KMS-11 (cell line): ENCODE data around the gene EPHB2.

Experiments used
- H2AFZ ChIP-seq: fragments of 200-600 bp; sonication (generic); 2 replicates; pipeline ENCODE4 v1.6.1; 2016; ENCODE audit warnings: antibody characterized with exemption, mixed run types, low read depth
- H3K27ac ChIP-seq: fragments of 200-600 bp; sonication (generic); 2 replicates; pipeline ENCODE4 v1.6.1; 2016; ENCODE audit warnings: mild to moderate bottlenecking, mixed run types
- H3K27me3 ChIP-seq: fragments of 200-600 bp; sonication (generic); 2 replicates; pipeline ENCODE4 v1.6.1; 2017; ENCODE audit warnings: mild to moderate bottlenecking, low read depth, mixed run types, moderate library complexity; ENCODE audit not compliant: insufficient read depth
- H3K36me3 ChIP-seq: fragments of 200-600 bp; sonication (generic); 2 replicates; pipeline ENCODE4 v1.6.1; 2017; ENCODE audit warnings: mild to moderate bottlenecking, mixed run types; ENCODE audit not compliant: insufficient read depth
- H3K4me1 ChIP-seq: fragments of 200-600 bp; sonication (generic); 2 replicates; pipeline ENCODE4 v1.6.1; 2016; ENCODE audit warnings: mild to moderate bottlenecking, low read depth, mixed run types; ENCODE audit not compliant: poor library complexity, severe bottlenecking
- H3K4me2 ChIP-seq: fragments of 200-600 bp; sonication (generic); 2 replicates; pipeline ENCODE4 v1.7.0; 2016; ENCODE audit warnings: mild to moderate bottlenecking, mixed run types
- H3K4me3 ChIP-seq: fragments of 200-600 bp; sonication (generic); IDR thresholded peaks from 2 replicates; pipeline ENCODE4 v1.6.1; 2017; ENCODE audit warnings: low read depth, low read length, mixed read lengths; ENCODE audit not compliant: insufficient read depth
- H3K79me2 ChIP-seq: fragments of 200-600 bp; sonication (generic); 2 replicates; pipeline ENCODE4 v1.6.1; 2016; ENCODE audit warnings: low read depth, mixed run types; ENCODE audit not compliant: insufficient read depth
- H3K9ac ChIP-seq: fragments of 200-600 bp; sonication (generic); 2 replicates; pipeline ENCODE4 v1.6.1; 2016; ENCODE audit warnings: mild to moderate bottlenecking, mixed run types
- H4K20me1 ChIP-seq: fragments of 200-600 bp; sonication (generic); 2 replicates; pipeline ENCODE4 v1.6.1; 2016; ENCODE audit warnings: mild to moderate bottlenecking, mixed run types; ENCODE audit not compliant: insufficient read depth
- TF ChIP-seq, protein P1 (sequence below): fragments of 200-600 bp; sonication (generic); conservative IDR thresholded peaks from 2 replicates; pipeline ENCODE4 v1.6.1; 2017; ENCODE audit warnings: low read depth, mild to moderate bottlenecking, antibody characterized with exemption, low read length, moderate library complexity, mixed read lengths

The EPHB2 gene

DNA sequence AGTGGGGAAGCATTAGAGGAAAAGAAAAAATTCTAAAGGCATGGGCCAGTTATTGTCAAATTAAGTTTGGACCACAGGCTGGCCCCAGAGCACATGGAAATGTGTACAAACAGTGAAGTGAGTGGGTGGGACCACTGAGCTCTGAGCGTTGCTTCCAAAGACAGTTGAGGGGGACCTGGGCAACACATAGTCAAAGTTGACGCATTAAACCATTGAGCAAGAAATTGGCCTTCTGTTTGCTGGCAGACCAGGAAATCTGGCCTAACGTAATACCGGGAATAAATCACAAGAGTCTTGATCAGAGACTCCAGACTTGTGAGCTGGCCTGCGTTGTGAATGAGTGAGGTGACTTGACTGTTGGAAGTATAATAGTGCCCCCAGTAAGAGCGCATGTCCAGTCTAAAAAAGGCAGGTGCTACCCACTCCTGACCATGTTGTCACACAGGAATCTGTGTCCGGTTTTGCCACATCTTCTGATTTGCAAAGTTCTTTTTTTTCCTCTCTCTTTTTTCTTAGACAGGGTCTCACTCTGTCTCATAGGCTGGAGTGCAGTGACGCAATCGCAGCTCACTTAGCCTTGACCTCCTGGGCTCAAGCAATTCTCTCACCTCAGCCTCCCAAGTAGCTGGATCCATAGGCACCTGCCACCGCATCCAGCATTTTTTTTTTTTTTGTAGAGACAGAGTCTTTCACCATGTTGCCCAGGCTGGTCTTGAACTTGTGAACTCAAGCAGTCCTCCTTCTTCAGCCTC is 10.7 kb downstream of the EPHB2 start:
- Histone ChIP-seq H3K27ac (no peak overlapping the region), H3K36me3 (no peaks in the 10 kb centered on the region), H3K9ac (no peak overlapping the region), H3K4me1 (no peaks in the 10 kb centered on the region), H3K27me3 (peaks cover 83% of the 10 kb centered on the region), H3K79me2 (no peaks in the 10 kb centered on the region), H3K4me2 (no peak overlapping the region), H4K20me1 (no peaks in the 10 kb centered on the region), H3K4me3 (no peak overlapping the region), H2AFZ (no peak overlapping the region)
- TF ChIP-seq, protein P1, sequence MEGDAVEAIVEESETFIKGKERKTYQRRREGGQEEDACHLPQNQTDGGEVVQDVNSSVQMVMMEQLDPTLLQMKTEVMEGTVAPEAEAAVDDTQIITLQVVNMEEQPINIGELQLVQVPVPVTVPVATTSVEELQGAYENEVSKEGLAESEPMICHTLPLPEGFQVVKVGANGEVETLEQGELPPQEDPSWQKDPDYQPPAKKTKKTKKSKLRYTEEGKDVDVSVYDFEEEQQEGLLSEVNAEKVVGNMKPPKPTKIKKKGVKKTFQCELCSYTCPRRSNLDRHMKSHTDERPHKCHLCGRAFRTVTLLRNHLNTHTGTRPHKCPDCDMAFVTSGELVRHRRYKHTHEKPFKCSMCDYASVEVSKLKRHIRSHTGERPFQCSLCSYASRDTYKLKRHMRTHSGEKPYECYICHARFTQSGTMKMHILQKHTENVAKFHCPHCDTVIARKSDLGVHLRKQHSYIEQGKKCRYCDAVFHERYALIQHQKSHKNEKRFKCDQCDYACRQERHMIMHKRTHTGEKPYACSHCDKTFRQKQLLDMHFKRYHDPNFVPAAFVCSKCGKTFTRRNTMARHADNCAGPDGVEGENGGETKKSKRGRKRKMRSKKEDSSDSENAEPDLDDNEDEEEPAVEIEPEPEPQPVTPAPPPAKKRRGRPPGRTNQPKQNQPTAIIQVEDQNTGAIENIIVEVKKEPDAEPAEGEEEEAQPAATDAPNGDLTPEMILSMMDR: no peak

DNA sequence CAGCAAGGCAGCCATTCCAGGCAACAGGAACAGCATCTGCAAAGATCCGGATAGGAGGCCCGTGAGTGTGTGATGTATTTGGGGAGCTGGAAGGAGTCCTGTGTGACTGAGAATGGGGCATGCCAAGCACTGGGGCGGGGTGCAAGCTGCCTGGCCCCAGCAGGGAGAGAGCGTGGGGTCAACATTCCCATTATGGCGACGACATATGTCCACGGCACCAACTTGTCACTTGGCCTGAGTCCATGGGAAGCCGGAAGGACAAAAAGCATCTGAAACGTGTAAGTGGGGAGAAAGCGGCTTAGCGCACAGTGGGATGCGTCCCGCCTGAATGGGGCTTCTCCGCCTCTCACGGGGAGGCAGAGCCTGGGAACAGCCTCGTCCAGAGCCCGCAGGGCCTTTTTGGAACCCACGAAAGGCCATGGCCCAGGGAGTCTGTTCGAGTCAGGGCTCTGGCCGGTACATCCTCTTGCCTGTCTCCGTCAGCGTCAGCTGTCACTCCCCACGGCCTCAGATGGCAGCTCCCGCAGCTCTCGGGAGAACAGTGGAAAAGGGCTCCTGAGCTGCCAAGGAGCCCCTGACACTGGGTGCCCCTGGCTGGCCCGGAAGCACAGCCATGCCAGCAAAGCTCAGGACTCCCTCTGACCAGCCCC is 12.4 kb downstream of the EPHB2 start:
- Histone ChIP-seq H3K27ac (no peak overlapping the region), H3K4me1 (no peaks in the 10 kb centered on the region), H3K4me2 (no peak overlapping the region), H3K36me3 (no peaks in the 10 kb centered on the region), H3K27me3 (peaks cover 83% of the 10 kb centered on the region), H3K4me3 (no peak overlapping the region), H2AFZ (no peak overlapping the region), H3K79me2 (no peaks in the 10 kb centered on the region), H3K9ac (no peak overlapping the region), H4K20me1 (no peaks in the 10 kb centered on the region)
- TF ChIP-seq, protein P1: no peak

DNA sequence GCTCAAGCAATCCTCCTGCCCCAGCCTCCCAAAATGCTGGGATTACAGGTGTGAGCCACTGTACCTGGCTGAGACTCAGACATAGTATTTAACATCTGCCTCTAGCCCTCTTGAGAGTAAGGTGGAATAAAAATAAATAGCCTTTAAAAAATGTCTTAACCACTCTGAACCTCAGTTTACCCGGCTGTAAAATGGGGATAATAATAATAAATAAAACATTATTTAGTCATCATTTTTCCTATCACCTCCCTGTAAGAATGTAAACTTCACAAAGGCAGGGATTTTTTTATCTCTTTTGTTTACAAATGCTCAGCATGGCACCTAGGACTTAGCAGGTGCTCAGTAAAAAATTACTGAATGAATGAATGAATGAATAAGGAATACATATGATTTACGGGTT is 17.2 kb downstream of the EPHB2 start:
- Histone ChIP-seq H3K79me2 (no peaks in the 10 kb centered on the region), H3K4me1 (no peaks in the 10 kb centered on the region), H3K4me3 (no peak overlapping the region), H4K20me1 (no peaks in the 10 kb centered on the region), H3K4me2 (no peak overlapping the region), H3K9ac (no peak overlapping the region), H3K27ac (no peak overlapping the region), H3K27me3 (peaks cover 76% of the 10 kb centered on the region; the same call in 1 of the 2 replicates), H3K36me3 (no peaks in the 10 kb centered on the region), H2AFZ (no peak overlapping the region)
- TF ChIP-seq, protein P1: no peak

DNA sequence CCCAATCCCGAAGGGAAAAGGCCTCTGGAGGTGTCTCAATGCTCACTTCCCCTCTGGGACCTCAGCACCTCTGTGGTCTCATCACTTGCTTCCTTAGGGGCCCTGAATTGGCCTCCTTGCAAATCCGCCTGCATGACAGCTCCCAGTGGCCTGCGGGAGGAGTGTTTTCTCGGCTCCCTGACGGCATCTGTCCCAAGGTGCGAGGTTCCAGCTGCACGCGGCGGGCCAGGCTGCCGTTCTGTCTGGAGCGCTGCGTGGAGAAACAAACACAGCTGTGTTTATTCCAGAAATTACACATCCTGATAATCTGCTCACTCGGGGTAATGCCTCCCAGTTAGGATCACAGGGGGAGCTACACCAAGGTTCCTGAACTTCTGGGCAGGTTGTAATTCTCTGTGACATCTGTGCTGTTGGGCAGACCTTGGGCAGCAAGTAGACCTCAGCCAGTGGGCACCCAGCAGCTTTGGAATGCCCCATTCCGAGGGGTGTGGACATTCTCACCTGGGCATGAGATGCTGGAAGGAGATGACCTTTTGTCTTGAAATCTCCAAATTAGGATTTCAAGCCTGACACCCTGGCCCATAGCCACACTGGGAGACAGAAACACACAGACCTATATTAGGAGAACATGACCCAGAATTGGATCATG is 18.2 kb downstream of the EPHB2 start:
- Histone ChIP-seq H3K4me3 (no peak overlapping the region), H4K20me1 (no peaks in the 10 kb centered on the region), H3K4me1 (no peaks in the 10 kb centered on the region), H3K4me2 (no peak overlapping the region), H3K9ac (no peak overlapping the region), H3K36me3 (no peaks in the 10 kb centered on the region), H2AFZ (no peak overlapping the region), H3K79me2 (no peaks in the 10 kb centered on the region), H3K27me3 (peaks cover 74% of the 10 kb centered on the region; the same call in 1 of the 2 replicates), H3K27ac (no peak overlapping the region)
- TF ChIP-seq, protein P1: no peak
